NCI-H2107 (cell line): ENCODE results near the gene MAMLD1.

Source experiments
- DNase-seq: peaks from one replicate; lab custom pipeline; 2025; lab: John Stamatoyannopoulos, UW

MAMLD1 gene

GRCh38 chrX:150405576-150405975, 42.5 kb downstream of the MAMLD1 start:
- DNase-seq = no peak

GRCh38 chrX:150406596-150406995, 43.5 kb downstream of the MAMLD1 start:
- DNase-seq = no peak

- no peak for DNase-seq
These were observed 44.9 kb downstream of the MAMLD1 start for GRCh38 chrX:150408007-150408406.

- DNase-seq = no peak
These were observed 45.4 kb downstream of the MAMLD1 start for GRCh38 chrX:150408561-150408960.

- no peak for DNase-seq
These were observed 46.4 kb downstream of the MAMLD1 start for GRCh38 chrX:150409486-150409885.

- DNase-seq = no peak
These were observed 46.8 kb downstream of the MAMLD1 start for GRCh38 chrX:150409964-150410363.

- DNase-seq = no peak
These were observed 47.4 kb downstream of the MAMLD1 start for GRCh38 chrX:150410513-150410912.

- DNase-seq = no peak
These were observed 48.5 kb downstream of the MAMLD1 start for GRCh38 chrX:150411656-150412055.

- no peak for DNase-seq
These were observed 51.1 kb downstream of the MAMLD1 start for GRCh38 chrX:150414228-150414627.

GRCh38 chrX:150416469-150416868, 53.4 kb downstream of the MAMLD1 start:
- DNase-seq = no peak

GRCh38 chrX:150421816-150422215, 58.7 kb downstream of the MAMLD1 start:
- no peak for DNase-seq

GRCh38 chrX:150429594-150429993, 66.5 kb downstream of the MAMLD1 start:
- no peak for DNase-seq

GRCh38 chrX:150436195-150436594, 73.1 kb downstream of the MAMLD1 start:
- no peak for DNase-seq

GRCh38 chrX:150438165-150438564, 75.0 kb downstream of the MAMLD1 start:
- DNase-seq = no peak

GRCh38 chrX:150446151-150446550, 83.0 kb downstream of the MAMLD1 start:
- no peak for DNase-seq

- DNase-seq = no peak
These were observed 83.9 kb downstream of the MAMLD1 start for GRCh38 chrX:150446995-150447394.

GRCh38 chrX:150449313-150449712, 86.2 kb downstream of the MAMLD1 start:
- no peak for DNase-seq

- no peak for DNase-seq
These were observed 87.5 kb downstream of the MAMLD1 start for GRCh38 chrX:150450519-150451177.

- no peak for DNase-seq
These were observed 88.8 kb downstream of the MAMLD1 start for GRCh38 chrX:150451953-150452352.

GRCh38 chrX:150454083-150454482, 91.0 kb downstream of the MAMLD1 start:
- no peak for DNase-seq

- no peak for DNase-seq
These were observed 91.5 kb downstream of the MAMLD1 start for GRCh38 chrX:150454508-150455214.

- no peak for DNase-seq
These were observed 92.1 kb downstream of the MAMLD1 start for GRCh38 chrX:150455215-150455608.

- no peak for DNase-seq
These were observed 93.3 kb downstream of the MAMLD1 start for GRCh38 chrX:150456466-150456865.

GRCh38 chrX:150456941-150457340, 93.8 kb downstream of the MAMLD1 start:
- DNase-seq = no peak
